Endodermal cell (in vitro differentiated cells): ENCODE measurements around the gene RPS21. TPM values are rescaled to one million over a fixed set of nuclear protein-coding genes. Genes with fewer than 3 reads are reported as not detected.

Experiments
- DNase-seq: peaks from one replicate; pipeline ENCODE4 v3.0.0-alpha.2; 2017
- H3K27ac ChIP-seq: 2 replicates; pipeline ENCODE4 v1.5.1; 2013; ENCODE audit warnings: mild to moderate bottlenecking, low read depth, low read length, moderate library complexity
- H3K27me3 ChIP-seq: 2 replicates; pipeline ENCODE4 v1.6.1; 2013; ENCODE audit warnings: mild to moderate bottlenecking, low read length, moderate library complexity; ENCODE audit not compliant: insufficient read depth, control insufficient read depth, poor library complexity, severe bottlenecking
- H3K36me3 ChIP-seq: 2 replicates; pipeline ENCODE4 v1.7.0; 2013; ENCODE audit warnings: mild to moderate bottlenecking, low read length, moderate library complexity; ENCODE audit not compliant: control insufficient read depth, insufficient read depth
- H3K4me1 ChIP-seq: one replicate; pipeline ENCODE4 v1.7.0; 2013; ENCODE audit warnings: low read length; ENCODE audit not compliant: control insufficient read depth, insufficient read depth
- H3K4me3 ChIP-seq: 2 replicates; pipeline ENCODE4 v1.5.1; 2013; ENCODE audit warnings: mild to moderate bottlenecking, low read length, moderate library complexity
- H3K9ac ChIP-seq: 2 replicates; pipeline ENCODE4 v1.6.1; 2013; ENCODE audit warnings: mild to moderate bottlenecking, low read length, moderate library complexity; ENCODE audit not compliant: poor library complexity, severe bottlenecking; ENCODE audit errors: extremely low read depth
- H3K9me3 ChIP-seq: 2 replicates; pipeline ENCODE4 v1.6.1; 2013; ENCODE audit warnings: mild to moderate bottlenecking, low read length, moderate library complexity; ENCODE audit not compliant: control insufficient read depth
- H3K27ac Mint-ChIP-seq: 2 replicates; pipeline ENCODE4 v1.8.0; 2020; ENCODE audit warnings: mixed read lengths
- H3K27me3 Mint-ChIP-seq: 2 replicates; pipeline ENCODE4 v1.8.0; 2021; ENCODE audit warnings: mild to moderate bottlenecking, mixed read lengths; ENCODE audit not compliant: insufficient read depth
- H3K36me3 Mint-ChIP-seq: 2 replicates; pipeline ENCODE4 v1.8.0; 2020; ENCODE audit warnings: low read depth, mixed read lengths
- H3K4me1 Mint-ChIP-seq: 2 replicates; pipeline ENCODE4 v1.8.0; 2020; ENCODE audit warnings: mixed read lengths
- H3K4me3 Mint-ChIP-seq: 2 replicates; pipeline ENCODE4 v1.8.0; 2020; ENCODE audit warnings: mild to moderate bottlenecking, moderate library complexity, mixed read lengths
- H3K9me3 Mint-ChIP-seq: 2 replicates; pipeline ENCODE4 v1.8.0; 2020; ENCODE audit warnings: mild to moderate bottlenecking, mixed read lengths
- CTCF ChIP-seq: fragments of 200-600 bp; sonication (generic); conservative IDR thresholded peaks from 2 replicates; pipeline ENCODE4 v1.5.0; 2021; ENCODE audit warnings: antibody characterized with exemption, mild to moderate bottlenecking
- WGBS, 2 experiments: methylation state at CpG; one replicate each; pipeline versions ENCODE4 v1.1.5 to v1.1.7; 2013; ENCODE audit warnings: missing lambda C conversion rate in 2 of 2, mixed read lengths in 1 of 2; ENCODE audit not compliant: insufficient coverage in 1 of 2, insufficient read length in 1 of 2; 5-methylcytosine and 5-hydroxymethylcytosine counted together
- total RNA-seq, 2 donors: library from RNA; stranded (reverse); fragmentation: NEBNext Ultra II Directional in 1 of 2; extraction: Animal tissue kit (Norgen Biotek cat#: 25700) in 1 of 2; gene quantifications; 2 replicates in 1 of 2; 3 replicates in 1 of 2; pipeline ENCODE4 v1.2.1, GENCODE V29; 2021

RPS21 gene
- total RNA-seq, 2 donors from 2014 or later: 1,288 to 1,382 TPM

DNA sequence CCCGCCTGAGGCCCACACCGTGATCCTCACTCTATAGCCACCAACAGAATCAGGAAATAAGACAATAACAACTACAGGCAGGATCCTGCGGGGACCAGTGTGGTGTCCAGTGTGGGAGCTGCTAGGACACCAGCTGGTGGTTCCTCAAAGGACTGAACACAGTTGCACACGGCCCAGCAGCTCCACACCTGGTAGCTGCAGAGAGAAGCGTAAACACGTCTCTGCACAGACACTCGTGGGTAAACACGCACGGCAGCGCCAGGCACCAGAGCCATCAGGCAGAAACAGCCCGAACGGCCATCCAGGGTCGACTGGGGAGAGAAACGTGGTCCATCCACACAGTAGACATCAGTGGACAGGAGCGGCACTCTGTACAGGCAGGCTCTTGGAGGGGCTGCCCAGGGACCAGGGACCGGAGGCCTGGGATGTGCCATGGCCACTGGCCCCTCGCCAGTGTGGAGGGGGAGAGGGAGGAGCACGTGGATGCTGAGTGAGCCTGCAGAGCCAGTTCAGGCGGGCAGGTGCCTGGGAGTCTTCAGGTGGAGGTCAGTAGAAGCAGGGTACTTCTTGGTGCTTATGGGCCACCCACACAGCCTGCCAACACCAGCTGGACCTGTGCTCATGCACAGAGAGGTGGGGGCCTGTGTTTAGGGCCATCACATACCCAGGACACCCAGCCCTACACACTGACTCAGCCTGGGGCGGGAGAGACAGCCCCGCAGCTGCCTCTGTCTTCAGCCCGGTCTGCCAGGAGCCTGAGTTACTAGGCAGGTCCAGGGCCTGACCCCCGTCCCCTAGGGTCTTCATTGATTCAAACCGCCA is 12.4 kb upstream of the RPS21 start:
- H3K9ac ChIP-seq: no peak overlapping the region
- H3K4me3 ChIP-seq: no peak overlapping the region
- no peaks in the 10 kb centered on the region for H3K9me3 ChIP-seq
- H3K27me3 ChIP-seq: no peaks in the 10 kb centered on the region
- TF ChIP-seq CTCF: no peak
- H3K36me3 ChIP-seq: no peaks in the 10 kb centered on the region
- Mint-ChIP-seq H3K27ac (peak overlapping the region; percentile 14), H3K36me3 (no peaks in the 10 kb centered on the region), H3K27me3 (peaks cover under 1% of the 10 kb centered on the region), H3K4me1 (peaks cover 6% of the 10 kb centered on the region), H3K4me3 (no peak overlapping the region), H3K9me3 (peaks cover 4% of the 10 kb centered on the region)
- WGBS, 2 experiments: 91 to 92% methylated on average over 16 to 24 of the region's 24 CpGs
- no peak for DNase-seq
- H3K27ac ChIP-seq: no peak overlapping the region
- peaks cover 19% of the 10 kb centered on the region for H3K4me1 ChIP-seq

GRCh38 chr20:62376112-62377063 is 10.5 kb upstream of the RPS21 start:
- Histone ChIP-seq H3K4me3 (no peak overlapping the region), H3K9ac (peak overlapping the region; percentile 51), H3K27me3 (no peaks in the 10 kb centered on the region), H3K36me3 (no peaks in the 10 kb centered on the region), H3K27ac (peak overlapping the region; percentile 80), H3K9me3 (no peaks in the 10 kb centered on the region), H3K4me1 (peaks cover 19% of the 10 kb centered on the region)
- H3K36me3 Mint-ChIP-seq: peaks cover 2% of the 10 kb centered on the region
- H3K27ac Mint-ChIP-seq: peak overlapping the region; percentile 84
- no peaks in the 10 kb centered on the region for H3K27me3 Mint-ChIP-seq
- peak; percentile 96 for DNase-seq
- WGBS, 2 experiments: 67 to 69% methylated on average over 14 to 26 of the region's 26 CpGs
- H3K4me3 Mint-ChIP-seq: no peak overlapping the region
- peak; percentile 83 for TF ChIP-seq CTCF
- H3K9me3 Mint-ChIP-seq: peaks cover 4% of the 10 kb centered on the region
- H3K4me1 Mint-ChIP-seq: peaks cover 7% of the 10 kb centered on the region

- DNase-seq: no peak
- Histone ChIP-seq H3K4me3 (no peak overlapping the region), H3K4me1 (peaks cover 19% of the 10 kb centered on the region), H3K9ac (no peak overlapping the region), H3K27ac (peak overlapping the region; percentile 73), H3K36me3 (peaks cover 6% of the 10 kb centered on the region), H3K27me3 (no peaks in the 10 kb centered on the region), H3K9me3 (no peaks in the 10 kb centered on the region)
- H3K36me3 Mint-ChIP-seq: peaks cover 8% of the 10 kb centered on the region
- H3K4me3 Mint-ChIP-seq: no peak overlapping the region
- no peaks in the 10 kb centered on the region for H3K27me3 Mint-ChIP-seq
- no peak for TF ChIP-seq CTCF
- H3K4me1 Mint-ChIP-seq: peaks cover 7% of the 10 kb centered on the region
- peaks cover 8% of the 10 kb centered on the region for H3K9me3 Mint-ChIP-seq
- peak overlapping the region; percentile 83 for H3K27ac Mint-ChIP-seq
- 95 to 96% methylated on average over 15 to 17 of the region's 17 CpGs for WGBS, 2 experiments
Measured at GRCh38 chr20:62377064-62377461, 9.8 kb upstream of the RPS21 start.
